HL-60/S4 treated with phorbol 12-myristate 13-acetate at 8.2 ng/mL for 4 days and 3 days (cell line): ENCODE results near the gene ANO8.
"Not testable (repeated sequence)": the region's sequence is repeated elsewhere in the genome, so short reads cannot be mapped to it uniquely, and the experiment has no call there.

Source experiments
- in situ Hi-C: fragments of 300-500 bp; cut with MboI; formaldehyde crosslinking; loops from 2 replicates; pipeline ENCODE4 v1.15.0; 2022; ENCODE audit warnings: low sequenced_read_pairs

The ANO8 gene

DNA sequence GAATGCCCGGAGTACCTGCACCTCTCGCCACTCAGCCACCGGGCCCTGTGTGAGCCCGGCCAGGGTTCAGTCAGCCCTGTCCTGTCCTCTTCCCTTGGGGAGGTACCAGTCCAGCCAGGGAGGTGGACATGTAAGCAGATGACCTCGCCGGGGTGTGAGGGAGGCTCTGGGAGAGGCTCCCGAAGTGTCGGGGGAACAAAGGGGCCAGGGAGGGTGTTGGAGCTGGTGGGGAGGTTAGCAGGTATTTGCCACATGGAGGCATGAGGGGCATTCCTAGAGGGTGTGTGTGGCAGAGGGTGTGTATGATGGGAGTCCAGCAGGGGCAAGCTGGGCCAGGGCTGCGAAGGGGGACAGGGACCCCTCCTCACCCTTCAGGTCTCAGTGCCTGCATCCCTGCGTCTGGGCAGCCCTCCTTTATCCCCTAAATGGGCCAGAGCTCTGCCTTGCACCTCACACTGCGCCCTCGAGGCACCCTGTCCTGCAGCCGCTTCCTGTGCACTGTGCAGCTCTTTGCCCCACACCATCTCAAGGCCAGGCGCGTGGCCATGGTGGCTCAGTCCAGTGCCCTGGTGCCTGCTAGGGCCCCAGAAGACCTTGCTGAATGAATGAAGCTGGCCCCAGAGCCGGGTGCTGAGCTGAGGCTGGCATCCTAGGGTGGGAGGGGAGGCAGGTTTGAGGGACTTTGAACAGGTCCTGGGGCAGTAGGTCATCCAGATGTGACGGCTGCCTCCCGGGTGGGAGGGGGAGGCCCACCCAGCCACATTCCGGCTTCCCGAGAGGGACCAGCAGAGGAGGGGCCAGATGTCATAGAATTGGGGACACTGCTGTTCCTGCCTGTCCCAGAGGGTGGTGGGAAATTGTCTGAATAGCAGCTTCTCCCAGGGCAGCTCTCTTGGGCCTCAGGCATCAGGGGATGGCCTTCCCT lies 22.2 kb downstream of the ANO8 start:
- in situ Hi-C loops: no loop called here

DNA sequence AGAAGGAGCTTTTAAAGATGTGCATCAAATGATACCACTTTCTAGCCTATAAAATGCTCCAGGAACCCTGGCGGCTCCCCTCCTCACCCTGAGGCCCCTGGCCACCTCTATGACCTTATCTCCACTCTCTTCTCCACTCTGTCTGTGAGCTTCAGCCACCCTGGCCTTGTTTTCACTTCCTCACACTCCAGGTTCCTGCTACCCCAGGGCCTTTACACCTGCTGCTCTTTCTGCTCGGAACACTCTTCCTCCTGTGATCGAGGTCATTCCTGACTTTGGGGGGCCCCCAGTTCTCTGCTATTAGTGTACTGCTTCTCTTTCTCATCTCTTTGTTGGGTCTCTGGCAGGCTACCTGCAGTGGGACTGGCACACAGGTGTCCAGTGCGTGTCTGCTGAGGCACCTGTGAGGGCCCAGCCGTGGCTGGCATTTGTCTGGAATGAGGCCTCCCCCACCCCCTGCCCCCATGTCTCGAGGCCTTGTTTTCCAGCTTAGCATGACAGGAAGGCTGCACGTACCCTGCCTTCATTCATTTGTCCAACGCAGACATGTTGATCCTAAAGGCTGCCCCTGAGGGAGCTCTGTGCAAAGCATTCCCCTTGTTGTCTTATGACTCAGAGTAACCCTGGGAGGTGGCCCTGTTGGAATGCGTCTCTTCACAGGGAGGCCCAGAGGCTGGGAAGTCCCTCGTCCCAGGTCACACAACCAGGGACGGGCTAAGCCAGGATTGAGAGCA lies 23.0 kb downstream of the ANO8 start:
- in situ Hi-C loops: no loop called here

DNA sequence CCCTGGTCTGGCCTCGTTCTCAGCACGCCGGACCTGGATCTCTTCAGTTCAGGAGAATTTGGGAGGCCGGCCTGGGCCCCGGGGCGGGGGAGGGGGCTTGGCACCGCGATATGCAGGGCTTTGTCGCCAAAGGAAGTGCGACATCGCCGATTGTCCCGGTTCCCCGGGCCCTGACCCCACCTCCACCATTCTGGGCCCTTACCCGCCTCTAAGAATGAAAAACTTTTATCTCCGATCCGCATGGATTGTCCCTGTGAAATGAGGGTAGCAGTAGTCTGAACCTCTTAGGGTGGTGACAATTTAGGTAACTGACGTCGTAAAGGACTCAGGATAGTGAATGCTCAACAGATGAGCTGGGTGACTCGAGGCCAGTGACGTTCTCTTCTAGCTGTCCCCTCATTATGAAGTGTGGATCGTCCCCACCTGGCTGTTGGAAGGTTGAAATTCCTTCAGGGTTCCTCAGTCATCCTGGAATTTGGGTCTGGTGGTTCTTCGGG lies 24.6 kb downstream of the ANO8 start:
- in situ Hi-C loops: no loop called here

DNA sequence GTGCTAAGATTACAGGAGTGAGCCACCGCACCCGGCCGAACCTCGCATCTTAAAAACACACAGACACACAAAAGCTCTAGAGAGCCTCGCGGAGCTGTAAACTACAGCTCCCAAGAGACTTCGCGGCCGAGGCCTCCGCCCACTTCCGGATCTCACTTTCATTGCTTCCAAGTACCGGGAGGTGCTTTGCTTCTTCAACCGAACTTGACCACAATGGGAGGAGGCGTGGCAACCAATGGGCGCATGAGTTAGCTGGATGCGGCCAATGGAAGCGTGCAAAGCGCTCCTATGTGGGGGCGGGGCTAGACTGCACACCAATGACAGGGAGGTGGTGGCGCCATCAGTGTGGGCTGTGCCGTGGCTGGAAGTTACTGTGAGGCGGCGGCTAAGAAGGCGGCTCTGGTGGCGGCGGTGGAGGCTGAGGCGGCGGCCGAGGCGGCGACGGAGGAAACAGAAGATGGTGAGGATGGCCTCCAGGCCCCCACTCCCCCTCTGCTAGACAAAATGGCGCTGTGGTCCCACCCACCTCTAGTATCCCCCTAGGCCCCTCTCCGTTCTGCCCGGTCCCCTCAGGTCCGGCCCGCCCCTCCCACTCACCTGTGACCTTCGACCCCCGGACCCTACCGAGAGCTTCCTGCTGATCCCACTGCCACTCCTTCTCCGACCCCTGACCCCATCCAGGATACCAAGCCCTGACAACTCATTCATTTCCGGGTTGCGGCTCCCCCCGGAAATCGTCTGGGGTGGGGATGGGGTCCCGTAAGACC lies 25.3 kb downstream of the ANO8 start, which contains the start of gene DDA1:
Gene DDA1, plus strand, starts transcription at position 366 of the 767 bp plus-strand sequence. Its CDS starts 92 bp downstream, at position 458.
- in situ Hi-C loops: no loop called here

DNA sequence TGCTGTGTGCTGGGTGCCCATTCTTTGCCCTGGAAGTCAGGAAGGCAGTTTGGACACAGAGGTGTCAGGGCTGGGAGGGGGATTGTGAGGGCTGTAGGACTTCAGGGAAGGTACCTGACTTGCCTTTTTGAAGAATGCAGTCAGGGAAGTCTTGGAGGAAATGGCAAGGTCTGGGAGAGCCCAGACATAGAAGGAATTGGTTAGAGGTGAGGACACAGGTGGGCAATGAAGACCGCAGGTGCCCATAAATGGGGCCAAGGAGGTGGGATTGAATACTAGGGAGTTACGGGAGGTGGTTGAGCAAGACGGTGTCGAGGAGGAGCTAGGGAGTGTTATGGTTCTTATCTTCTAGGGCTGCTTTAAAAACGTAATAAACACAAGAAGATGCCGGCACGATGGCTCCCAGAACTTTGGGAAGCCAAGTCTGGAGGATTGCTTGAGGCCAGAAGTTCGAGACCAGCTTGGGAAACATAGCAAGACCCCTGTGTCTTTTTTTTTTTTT lies 26.7 kb downstream of the ANO8 start:
- in situ Hi-C loops: no loop called here

DNA sequence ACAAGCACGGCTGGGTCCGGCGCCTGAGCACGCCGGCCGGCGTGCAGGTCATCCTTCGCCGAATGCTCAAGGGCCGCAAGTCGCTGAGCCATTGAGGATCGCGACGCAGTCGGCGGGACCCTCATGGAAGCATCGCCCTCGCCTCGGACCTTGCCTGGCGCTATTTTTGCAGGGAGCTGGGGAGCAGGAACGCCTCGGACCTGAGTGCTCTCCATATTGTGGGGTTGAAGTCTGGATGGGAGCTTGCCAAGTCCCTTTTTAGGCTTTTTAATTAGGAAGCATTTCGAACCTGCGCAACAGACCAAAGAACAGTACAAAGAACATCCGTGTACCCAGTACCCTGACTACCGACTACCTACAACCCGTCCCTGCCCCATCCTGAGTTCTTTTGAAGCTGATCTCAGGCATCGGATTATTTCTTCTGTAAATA lies 28.4 kb downstream of the ANO8 start:
- in situ Hi-C loops: no loop called here

DNA sequence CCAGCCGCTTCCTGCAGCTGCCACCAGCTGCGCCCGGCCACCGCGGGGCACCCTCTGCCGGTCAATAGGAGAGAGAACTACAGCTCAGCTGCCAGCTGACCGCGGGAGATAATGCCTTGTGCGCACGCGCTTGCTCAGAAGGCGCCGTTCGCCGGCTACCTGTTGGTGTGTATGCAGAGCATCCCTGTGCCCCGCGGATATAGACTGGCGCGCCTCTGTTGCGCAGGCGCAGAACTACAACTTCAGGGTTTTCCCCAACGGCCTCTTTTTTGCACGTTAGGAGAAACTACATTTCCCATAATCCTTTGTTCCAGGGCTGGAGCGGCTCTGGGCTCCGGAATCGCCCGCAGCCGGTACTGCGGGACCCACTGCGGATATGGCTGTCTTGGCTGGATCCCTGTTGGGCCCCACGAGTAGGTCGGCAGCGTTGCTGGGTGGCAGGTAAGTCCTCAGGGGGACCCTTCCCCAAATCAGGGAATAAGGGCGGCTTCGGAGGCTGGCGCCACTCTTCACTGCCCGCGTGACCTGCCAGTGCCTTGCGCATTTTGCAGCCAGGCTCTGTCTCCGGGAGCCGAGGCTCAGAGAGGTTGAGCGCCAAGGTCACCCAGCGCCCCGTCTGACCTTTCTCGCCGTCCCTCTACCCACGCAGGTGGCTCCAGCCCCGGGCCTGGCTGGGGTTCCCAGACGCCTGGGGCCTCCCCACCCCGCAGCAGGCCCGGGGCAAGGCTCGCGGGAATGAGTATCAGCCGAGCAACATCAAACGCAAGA lies 29.0 kb downstream of the ANO8 start, which contains the start of gene MRPL34:
Gene MRPL34, plus strand, starts transcription at position 356 of the 768 bp plus-strand sequence. Its CDS starts 21 bp downstream, at position 377.
- in situ Hi-C loops: no loop called here

DNA sequence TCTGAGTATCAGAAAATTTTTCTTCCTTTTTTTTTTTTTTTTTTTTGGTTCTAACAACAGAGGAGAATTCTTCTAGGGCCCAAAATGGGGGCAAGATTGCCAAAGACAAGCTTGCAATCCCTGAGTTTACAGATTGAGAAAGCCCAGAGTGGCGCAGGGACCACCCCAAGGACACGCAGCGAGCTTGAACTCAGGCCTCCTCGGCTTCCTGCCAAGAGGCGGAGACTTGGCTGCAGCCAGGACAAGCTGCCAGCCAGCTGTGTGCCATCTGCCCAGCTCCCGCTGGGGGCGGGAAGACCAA lies 29.5 kb downstream of the ANO8 start:
- in situ Hi-C loops: no loop called here

DNA sequence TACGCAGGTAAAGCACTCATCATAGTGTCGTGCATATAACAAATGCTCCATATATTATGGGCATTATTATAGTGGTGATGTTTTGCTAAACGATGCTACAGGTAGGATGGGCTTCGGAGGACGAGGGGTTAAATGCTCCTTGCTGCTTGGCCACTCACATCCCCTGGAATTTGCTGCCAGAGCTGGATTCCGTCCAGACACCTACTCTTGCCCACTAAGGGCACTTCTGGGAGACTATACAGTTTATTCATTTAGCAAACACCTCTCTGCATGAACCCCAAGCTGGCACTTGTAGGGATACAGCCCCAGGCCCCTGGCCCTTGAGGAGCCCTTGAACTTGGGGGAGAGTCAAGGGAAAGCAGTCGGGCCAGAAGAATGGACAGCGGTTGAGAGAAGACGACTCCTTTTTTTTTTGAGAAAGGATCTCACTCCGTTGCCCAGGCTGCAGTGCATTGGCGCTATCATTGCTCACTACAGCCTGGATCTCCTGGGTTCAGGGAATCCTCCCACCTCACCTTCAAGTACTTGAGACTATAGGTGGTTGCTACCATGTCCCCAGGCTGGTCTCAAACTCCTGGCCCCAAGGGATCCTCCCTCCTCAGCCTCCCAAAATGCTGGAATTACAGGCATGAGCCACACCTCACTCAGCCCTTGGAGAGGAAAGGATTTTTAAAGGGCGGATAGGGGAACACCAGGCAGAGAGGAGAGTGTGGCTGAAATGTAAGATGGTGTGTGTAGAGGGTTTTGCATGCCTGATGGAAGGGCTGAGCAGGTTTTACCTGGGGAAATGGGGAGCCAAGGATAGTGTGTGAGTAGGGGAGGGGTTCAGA lies 30.1 kb downstream of the ANO8 start:
- in situ Hi-C loops: no loop called here

DNA sequence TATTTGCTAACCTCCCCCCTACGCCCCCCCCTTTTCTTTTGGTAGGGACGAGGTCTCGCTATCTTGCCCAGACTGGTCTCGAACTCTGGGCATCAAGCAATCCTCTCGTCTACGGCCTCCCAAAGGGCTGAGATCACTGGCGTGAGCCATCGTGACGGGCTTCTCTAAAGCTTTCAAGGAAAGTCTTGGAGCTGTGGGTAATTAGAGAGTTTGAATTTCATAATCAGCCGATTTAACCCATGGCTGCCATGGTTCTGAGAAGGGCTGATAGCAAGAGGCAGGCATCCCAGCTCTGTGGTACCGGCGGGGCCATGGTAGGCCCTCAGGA lies 30.8 kb downstream of the ANO8 start:
- in situ Hi-C loops: no loop called here

DNA sequence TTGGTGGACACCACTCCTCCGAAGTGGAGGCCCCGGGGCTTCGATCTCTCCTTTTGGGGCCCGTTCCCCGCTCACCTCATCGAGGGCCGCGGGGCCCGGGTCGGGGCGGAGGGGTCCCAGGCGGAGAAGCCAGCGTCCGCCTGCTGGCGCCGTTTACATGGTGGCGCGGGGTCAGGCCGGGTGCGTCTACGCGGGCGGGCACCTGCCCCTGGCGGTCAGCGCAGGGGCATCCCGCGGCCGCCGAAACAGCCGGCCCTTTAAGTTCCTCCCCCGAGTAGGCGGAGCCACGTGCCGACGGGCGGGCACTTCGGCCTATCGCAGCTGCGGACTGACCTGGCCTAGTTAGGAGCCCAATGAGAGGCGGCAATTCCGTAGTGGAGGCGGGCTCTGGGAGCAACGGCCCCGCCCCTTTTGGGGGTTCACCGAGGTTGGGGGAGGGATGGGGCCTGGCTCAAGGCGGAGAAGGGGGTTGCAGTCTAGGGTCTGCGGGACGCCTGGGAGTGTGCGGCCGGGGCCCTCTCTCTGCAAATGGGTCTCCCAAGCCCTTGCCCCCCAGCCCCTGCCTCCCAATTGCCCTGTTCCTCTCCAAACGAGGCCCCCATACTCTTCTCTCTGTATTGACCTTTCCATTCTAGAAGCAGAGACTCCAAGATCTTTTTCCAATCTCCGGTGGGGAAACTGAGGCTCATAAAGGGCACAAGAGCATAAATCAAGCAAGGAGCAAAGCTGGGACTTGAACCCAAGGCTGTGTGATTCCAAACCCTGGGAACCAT lies 31.3 kb downstream of the ANO8 start, which contains the start of gene ABHD8:
Gene ABHD8, minus strand, starts transcription at position 259 of the 773 bp plus-strand sequence. CDS start 1,809 bp downstream, outside the sequence.
- in situ Hi-C loops: no loop called here

DNA sequence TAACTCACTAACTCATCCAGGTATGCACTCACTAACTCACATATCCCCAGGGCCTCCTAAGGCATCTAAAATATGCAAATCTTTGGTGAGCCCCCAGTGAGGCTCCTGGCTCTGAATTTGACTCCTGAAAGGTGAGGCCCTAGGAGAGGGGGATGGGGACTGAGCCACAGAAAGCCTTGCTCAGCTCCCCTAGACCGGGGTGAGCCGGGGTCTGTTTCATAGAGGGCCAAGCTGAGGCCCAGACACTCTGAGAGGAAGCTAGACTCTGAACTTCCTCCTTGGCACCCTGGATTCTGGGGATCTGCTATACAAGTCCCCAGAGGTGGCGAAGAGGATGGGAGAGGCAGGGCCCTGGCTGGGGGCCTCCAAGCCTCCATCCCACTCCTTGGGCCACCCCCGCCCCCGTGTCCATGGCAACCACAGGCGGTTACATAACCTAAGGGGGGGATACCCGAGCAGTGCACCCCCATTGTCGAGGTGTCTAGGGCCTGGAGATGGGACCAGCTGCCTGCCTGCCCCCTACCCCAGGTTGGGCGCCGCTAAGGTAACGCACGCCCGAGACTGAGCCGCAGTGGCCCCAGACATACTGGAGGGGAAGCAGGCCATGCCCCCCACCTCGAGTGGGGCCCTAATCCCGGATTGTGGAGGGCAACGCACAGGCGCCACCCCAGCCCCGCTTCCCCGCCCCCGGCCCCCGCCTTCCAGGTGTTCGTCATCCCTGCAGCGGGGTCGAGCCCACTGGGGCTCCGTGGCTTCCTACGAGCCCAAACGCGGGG lies 32.1 kb downstream of the ANO8 start:
- in situ Hi-C loops: no loop called here

DNA sequence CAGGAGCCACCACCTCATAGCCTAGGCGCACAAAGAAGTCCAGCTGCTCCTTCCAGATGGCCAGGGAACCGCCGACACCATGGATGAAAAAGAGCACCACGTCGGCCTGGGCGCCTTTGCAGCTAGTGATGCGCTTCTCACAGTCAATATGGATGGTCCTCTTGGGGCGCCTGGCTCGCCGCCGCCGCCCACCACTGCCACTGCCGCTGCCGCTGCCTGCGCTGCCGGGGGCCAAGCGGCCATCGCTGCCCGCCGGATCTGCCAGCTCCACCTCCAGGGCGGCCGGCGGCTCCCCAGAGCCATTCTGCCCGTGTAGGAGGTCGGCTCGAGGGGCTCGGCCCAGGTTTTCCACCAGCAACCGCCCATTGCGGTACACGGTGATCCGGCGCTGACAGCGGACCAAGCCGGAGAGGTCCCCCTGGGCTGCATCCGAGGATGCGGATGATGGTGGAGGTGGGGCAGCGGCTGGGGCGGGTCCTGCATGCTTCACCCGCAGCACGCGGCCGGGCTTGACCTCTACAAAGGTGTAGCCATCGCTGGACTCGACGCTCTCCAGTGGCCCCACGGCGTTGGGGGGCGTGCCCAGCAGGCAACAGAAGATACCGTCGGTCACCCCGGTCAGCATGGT lies 33.5 kb downstream of the ANO8 start:
- in situ Hi-C loops: no loop called here

DNA sequence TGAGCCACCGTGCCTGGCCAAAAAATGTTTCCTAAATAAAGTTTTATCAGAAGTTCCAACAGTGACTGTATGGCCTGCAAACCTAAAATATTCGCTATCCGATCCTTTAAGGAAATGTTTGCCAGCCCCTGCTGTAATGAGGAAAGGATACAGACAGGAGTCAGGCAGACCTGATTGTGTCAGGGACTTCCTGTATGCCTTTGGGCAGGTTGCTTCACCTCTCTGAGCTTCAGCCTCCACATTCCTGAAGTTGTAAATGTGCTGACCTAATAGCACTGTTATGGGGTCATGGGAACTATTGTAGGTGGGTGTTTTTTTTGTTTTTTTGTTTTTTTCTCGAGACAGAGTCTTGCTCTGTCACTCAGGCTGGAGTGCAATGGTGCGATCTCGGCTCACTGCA lies 37.7 kb downstream of the ANO8 start:
- in situ Hi-C loops: no loop called here

DNA sequence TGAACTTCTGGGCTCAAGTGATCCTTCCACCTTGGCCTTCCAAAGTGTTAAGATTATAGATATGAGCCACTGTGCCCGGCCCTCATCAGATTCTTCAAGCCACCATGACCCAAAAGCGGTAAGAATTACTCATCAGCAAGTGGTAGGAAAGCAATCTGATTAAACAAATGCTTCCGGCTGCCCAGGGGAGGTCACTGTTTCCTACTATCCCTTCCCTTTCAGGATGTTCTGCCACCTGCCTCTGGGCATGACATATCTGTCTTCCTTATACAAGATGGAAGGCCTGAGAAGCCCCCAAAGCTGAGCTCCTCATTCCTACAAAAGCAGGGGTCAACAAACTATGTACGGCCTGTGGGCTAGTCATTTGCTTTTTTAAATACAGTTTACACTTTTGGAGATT lies 38.4 kb downstream of the ANO8 start:
- in situ Hi-C loops: no loop called here

DNA sequence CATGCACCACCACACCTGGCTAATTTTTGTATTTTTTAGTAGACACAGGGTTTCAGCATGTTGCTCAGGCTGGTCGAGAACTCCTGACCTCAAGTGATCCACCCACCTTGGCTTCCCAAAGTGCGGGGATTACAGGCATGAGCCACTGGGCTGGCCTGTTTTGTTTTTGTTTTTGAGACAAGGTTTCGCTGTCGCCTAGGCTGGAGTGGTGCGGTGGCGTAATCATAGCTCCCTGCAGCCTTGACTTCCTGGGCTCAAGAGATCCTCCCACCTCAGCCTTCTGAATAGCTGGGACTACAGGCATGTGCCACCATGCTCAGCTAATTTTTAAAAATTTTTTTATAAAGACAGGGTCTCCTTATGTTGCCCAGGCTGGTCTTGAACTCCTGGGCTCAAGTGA lies 39.1 kb downstream of the ANO8 start:
- in situ Hi-C loops: not testable (repeated sequence)
